Retinal pigment epithelial cell (primary cell): ENCODE results near the gene HLCS.
"Not testable (repeated sequence)": the region's sequence is repeated elsewhere in the genome, so short reads cannot be mapped to it uniquely, and the experiment has no call there.

Experiments used
- DNase-seq: peaks from one replicate; pipeline ENCODE4 v3.0.0-alpha.2; 2010; ENCODE audit warnings: low read depth
- H3K4me3 ChIP-seq: 2 replicates; pipeline ENCODE4 v1.5.1; 2011; ENCODE audit warnings: mild to moderate bottlenecking, low read length, control low read depth, moderate library complexity
- CTCF ChIP-seq: conservative IDR thresholded peaks from 2 replicates; pipeline ENCODE4 v1.5.1; 2011; ENCODE audit warnings: low read depth, low read length, control low read depth, inconsistent platforms

HLCS gene

DNA sequence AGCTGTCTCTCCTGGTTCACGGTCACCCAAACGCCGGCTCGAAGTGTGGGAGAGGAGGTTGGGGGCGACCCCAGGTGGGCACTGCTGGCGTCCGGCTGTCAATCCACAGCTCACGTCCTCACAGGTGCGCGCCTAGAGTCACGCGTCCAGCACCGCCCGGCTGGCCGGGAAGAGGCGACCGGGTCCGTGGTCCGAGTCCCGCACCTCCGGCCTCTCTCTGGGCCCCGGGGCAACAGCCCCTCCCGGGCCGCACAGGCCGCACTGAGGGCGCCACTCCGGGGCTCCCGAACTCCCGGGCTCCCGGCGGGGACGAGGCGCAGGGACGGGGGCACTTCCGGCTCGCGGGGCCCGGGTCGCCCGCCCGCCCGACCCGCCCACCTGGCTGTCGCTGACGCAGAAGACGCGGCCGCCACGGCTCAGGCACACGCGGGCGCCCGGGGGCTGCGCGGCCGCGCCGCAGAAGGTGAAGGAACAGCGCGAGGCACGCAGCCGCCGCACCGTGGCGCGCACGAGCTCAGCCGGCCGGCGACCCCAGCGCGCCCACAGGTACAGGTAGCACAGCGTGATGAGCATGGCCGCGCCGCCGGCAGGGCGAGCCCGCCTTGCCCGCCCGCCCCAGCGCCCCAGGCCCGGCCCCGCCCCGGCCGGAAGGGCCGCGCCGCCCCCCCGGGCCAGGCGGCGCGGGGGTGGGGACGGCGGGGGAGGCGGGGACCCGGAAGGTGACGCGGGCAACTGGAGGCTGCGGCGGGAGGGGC, at the start of gene HLCS:
Gene HLCS (minus strand): TSS at position 604 of the 755 bp plus-strand sequence. CDS start 31 bp downstream, at position 573.
- no peak for DNase-seq
- no peak for TF ChIP-seq CTCF
- peak within 1 kb of the TSS; percentile 67 for H3K4me3 ChIP-seq

GRCh38 chr21:37009740-37010341, 43.4 kb upstream of the HLCS start:
- DNase-seq = peak; percentile 60
- H3K4me3 ChIP-seq = peak overlapping the region; percentile 27
- TF ChIP-seq CTCF = peak; percentile 93

DNA sequence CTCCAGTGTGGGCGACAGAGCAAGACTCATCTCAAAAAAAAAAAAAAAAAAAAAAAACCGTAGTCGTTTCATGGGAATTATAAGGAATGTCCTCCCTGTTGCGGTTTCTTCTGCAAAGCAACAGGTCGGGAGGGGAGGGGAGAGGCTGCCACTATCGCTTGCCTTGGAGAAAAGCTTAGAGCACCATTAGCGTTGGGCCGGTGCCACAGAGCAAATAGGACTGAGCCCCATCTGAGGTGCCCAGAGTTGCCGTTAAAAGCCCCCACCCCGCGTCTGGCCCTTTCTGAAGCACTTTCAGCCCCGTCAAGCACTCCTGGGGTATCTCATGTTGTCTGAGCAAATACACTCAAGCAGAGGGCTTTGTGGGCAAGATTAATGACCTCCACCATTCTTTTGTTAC, 42.3 kb upstream of the HLCS start:
- no peak for DNase-seq
- TF ChIP-seq CTCF = no peak

DNA sequence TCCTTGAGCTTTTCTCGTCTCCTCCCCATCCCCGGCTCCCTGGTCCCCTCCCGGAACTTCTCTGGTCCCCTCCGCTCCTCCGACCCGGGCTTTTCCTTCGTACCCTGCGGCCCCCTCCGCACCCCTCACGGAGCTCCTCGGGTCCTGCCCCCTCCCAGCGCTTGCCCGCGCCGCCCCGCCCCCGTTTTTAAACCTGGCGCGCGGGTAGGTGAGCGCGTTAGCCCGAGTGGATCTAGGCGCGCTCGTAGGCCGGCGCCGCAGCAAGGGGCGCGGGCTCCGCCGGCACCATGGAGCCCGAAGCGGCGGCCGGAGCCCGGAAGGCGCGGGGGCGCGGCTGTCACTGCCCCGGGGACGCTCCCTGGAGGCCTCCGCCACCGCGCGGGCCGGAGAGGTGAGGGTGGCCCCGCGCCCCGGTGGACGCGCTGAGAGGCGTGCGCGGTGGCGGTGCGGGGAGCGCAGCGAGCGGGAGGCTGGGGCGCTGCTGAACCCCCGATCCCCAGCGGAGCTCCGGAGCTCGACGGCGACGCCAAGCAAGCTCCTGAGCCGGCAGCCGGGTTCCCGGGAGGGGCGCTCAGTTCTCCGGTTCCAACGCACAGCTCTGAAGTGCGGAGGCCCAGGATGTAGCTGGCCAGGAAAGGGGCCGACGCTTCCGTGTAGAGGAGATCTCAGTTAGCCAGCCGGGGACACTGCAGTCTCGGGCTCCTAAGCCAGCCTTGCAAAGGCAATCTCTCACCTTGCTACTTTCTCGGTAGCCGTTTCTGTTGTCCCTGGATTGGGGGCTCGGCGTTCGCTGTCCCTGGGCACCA, 40.2 kb upstream of the HLCS start, which contains the start of gene RIPPLY3:
Gene RIPPLY3 (plus strand): TSS at position 217 of the 806 bp plus-strand sequence. CDS start 71 bp downstream, at position 288.
- H3K4me3 ChIP-seq = peak within 1 kb of the TSS; percentile 34
- DNase-seq = no peak
- no peak for TF ChIP-seq CTCF

More for the DNA sequence above, 42.3 kb upstream of the HLCS start:
- no peak overlapping the region for H3K4me3 ChIP-seq

DNA sequence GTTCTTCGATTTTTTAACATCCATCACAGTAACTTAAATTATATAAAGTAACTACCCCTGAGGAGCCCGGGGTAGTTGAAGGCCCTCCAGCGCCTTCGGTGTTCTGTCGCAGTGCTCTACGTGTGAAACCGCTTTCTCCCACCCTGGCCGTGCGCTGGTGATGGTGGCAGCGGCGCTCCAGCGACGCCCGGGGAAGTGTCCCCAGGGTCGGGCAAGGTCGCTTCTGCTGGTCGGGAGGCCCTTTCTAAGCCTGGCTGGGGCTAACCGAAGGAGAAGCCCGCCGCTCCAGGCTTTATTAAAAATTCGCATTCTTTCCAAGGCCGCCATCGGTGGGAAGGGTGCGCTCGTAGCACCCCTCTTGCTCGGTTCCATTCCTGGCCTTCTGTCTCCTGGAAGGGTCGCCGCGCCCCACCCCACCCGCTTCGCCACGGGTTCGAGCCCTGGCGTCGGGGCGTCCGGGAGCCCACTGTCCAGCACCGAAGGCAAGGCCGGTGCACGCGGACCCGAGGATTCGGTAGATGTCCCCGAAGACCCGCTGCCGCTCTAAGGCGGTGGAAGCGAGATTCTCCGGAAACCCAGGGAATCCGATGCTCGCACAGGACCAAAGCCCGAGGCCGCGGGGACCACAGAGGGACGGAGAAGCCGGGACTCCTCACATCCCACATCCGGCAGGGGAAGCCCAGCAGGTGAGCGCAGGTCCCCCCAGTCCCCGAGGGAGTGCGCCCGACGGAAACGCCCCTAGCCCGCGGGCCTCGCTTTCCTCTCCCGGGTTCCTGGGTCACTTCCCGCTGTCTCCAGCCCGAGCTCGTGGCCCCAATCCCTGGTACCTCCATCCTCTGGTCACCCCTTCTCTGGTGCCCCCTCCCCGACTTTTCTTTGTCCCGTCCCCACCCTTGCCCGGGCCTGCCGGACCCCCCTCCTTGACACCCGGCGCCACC, 39.3 kb upstream of the HLCS start:
- H3K4me3 ChIP-seq = peak overlapping the region; percentile 34
- no peak for TF ChIP-seq CTCF
- no peak for DNase-seq

- not testable (repeated sequence) for H3K4me3 ChIP-seq, DNase-seq
These were observed 37.4 kb upstream of the HLCS start for GRCh38 chr21:37003917-37004316.

DNA sequence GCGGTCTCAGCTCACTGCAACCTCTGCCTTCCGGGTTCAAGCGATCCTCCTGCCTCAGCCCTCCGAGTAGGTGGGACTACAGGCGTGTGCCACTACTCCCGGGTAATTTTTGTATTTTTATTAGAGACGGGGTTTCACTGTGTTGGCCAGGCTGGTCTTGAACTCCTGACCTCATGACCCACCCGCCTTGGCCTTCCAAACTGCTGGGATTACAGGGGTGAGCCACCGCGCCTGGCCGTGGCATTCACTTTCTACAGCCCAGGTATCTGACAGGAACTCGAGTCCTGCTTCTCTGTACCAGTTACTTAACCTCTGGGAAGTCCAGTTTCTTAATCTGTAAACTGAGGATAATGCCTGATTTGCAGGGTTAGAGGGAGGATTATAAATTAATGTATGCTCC, 36.4 kb upstream of the HLCS start:
- DNase-seq, H3K4me3 ChIP-seq: not testable (repeated sequence)
